Panc1 (cell line): ENCODE measurements around the gene TSC2. TPM values are rescaled to one million over a fixed set of nuclear protein-coding genes. Genes with fewer than 3 reads are reported as not detected.
A peak's percentile ranks its signal among the peaks of the same experiment; 100 is the strongest.

ENCODE experiments used
- ATAC-seq: fragments of 200-7000 bp; cut with Tn5 transposase; 2 replicates; pipeline ENCODE4 v1.9.1; 2020; ENCODE audit warnings: mild to moderate bottlenecking, moderate library complexity
- BruUV-seq: library from RNA; stranded (reverse); fragments of 400-500 nt; replicated peaks from 2 replicates; lab custom pipeline; 2021; lab: Mats Ljungman, UMichigan
- CTCF ChIA-PET: fragments of 300-600 bp; sonication (Branson Sonifier 250); formaldehyde crosslinking; loops from one replicate; lab custom pipeline; 2022; ENCODE audit warnings: antibody characterized with exemption; lab: Charles Lee
- POLR2A ChIA-PET: fragments of 300-600 bp; sonication (Branson Sonifier 250); formaldehyde crosslinking; loops from one replicate; lab custom pipeline; 2022; ENCODE audit warnings: antibody characterized with exemption; lab: Charles Lee
- DNase-seq: peaks from one replicate; pipeline ENCODE4 v3.0.0-alpha.2; 2010; ENCODE audit warnings: low read depth, low spot score
- H3K27ac ChIP-seq: 2 replicates; pipeline ENCODE4 v1.5.1; 2011; ENCODE audit warnings: mild to moderate bottlenecking, low read length, inconsistent platforms
- H3K27me3 ChIP-seq: fragments of 200-500 bp; sonication (Bioruptor generic); 2 replicates; pipeline ENCODE4 v1.6.0; 2014; ENCODE audit warnings: low read length, inconsistent platforms; ENCODE audit not compliant: control insufficient read depth, insufficient read depth
- H3K36me3 ChIP-seq: fragments of 200-500 bp; sonication (Bioruptor generic); 2 replicates; pipeline ENCODE4 v1.5.1; 2014; ENCODE audit warnings: inconsistent platforms, mild to moderate bottlenecking, low read length, moderate library complexity; ENCODE audit not compliant: control insufficient read depth, insufficient read depth
- H3K4me1 ChIP-seq: 2 replicates; pipeline ENCODE4 v1.5.1; 2011; ENCODE audit warnings: inconsistent platforms, mild to moderate bottlenecking, low read length, moderate library complexity; ENCODE audit not compliant: control insufficient read depth, insufficient read depth
- H3K4me3 ChIP-seq, 2 experiments: 2 replicates each; pipeline ENCODE4 v1.5.1; 2011 to 2012; ENCODE audit warnings: low read depth in 2 of 2, low read length in 2 of 2, mild to moderate bottlenecking in 2 of 2, inconsistent platforms in 1 of 2, moderate library complexity in 1 of 2
- H3K9me3 ChIP-seq: fragments of 200-500 bp; sonication (Bioruptor generic); 2 replicates; pipeline ENCODE4 v1.5.1; 2014; ENCODE audit warnings: low read depth, mild to moderate bottlenecking, inconsistent platforms, low read length, moderate library complexity; ENCODE audit not compliant: control insufficient read depth, insufficient read depth
- POLR2AphosphoS5 ChIP-seq: IDR thresholded peaks from 2 replicates; pipeline ENCODE4 v1.6.1; 2012; ENCODE audit warnings: mild to moderate bottlenecking, low read depth, low read length, moderate library complexity
- SIN3A ChIP-seq: IDR thresholded peaks from 2 replicates; pipeline ENCODE4 v1.6.1; 2012; ENCODE audit warnings: low read depth, mild to moderate bottlenecking, low read length, moderate library complexity, borderline replicate concordance; ENCODE audit not compliant: insufficient read depth
- TCF7L2 ChIP-seq: IDR thresholded peaks from 2 replicates; pipeline ENCODE4 v1.6.1; 2011; ENCODE audit warnings: mild to moderate bottlenecking, low read depth, low read length, inconsistent platforms
- in situ Hi-C: cut with HindIII; loops from 2 replicates; pipeline ENCODE4 v1.10.0; 2016; ENCODE audit warnings: low sequenced_read_pairs, low pct_unique_long_range_greater_than_20kb
- intact Hi-C: fragments of 100-400 bp; cut with micrococcal nuclease; formaldehyde crosslinking; loops from one replicate; pipeline ENCODE4 v1.10.0; 2022; ENCODE audit not compliant: unreplicated experiment
- total RNA-seq: library from RNA; stranded (reverse); gene quantifications from one replicate; pipeline ENCODE4 v1.2.1, GENCODE V29; 2021; ENCODE audit not compliant: unreplicated experiment
- TF ChIP-seq, protein P1 (sequence below), 2 experiments: IDR thresholded peaks; 2 replicates each; pipeline ENCODE4 v1.6.1; 2011 to 2012; ENCODE audit warnings: low read depth in 2 of 2, control low read depth in 1 of 2, low read length in 1 of 2, mild to moderate bottlenecking in 1 of 2, moderate library complexity in 1 of 2; ENCODE audit not compliant: insufficient read depth in 1 of 2
- TF ChIP-seq, protein P2 (sequence below): fragments of 450-650 bp; IDR thresholded peaks from 2 replicates; pipeline ENCODE4 v1.5.1; 2017; ENCODE audit warnings: mild to moderate bottlenecking

Gene TSC2
- total RNA-seq, 1 experiment from 2014 or later: 115 TPM

DNA sequence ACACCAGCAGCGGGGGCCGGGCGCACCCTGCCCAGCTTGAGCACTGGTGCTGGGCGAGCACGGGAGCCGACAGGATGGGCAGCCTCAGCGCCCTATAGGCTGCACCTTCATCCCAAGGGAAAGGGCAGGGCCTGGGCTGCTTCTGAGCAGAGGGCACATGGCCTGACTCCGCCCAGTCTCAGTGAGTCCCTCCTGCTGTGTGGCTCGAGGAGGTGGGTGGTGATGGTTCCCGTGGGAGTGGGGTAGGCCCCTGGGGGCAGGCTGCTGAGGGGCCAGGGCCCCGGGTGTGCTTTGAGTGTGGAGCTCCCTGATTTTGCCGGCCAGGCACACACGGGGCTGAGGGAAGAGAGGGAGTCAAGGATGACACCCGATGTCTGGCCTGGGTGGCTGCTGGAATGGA is 37.9 kb downstream of the TSC2 start:
- peak; percentile 57 for ATAC-seq
- in situ Hi-C loops (no loop called here), intact Hi-C loops (no loop called here)
- no peaks in the 10 kb centered on the region for H3K36me3 ChIP-seq
- H3K27me3 ChIP-seq: no peaks in the 10 kb centered on the region
- ChIA-PET CTCF (no interaction called here), POLR2A (no interaction called here)
- no peak for DNase-seq
- no peak overlapping the region for H3K27ac ChIP-seq
- no TSS peak for BruUV-seq
- TF ChIP-seq SIN3A (no peak), POLR2AphosphoS5 (peak; percentile 59; the same call in 1 of the 2 replicates)
- H3K9me3 ChIP-seq: no peaks in the 10 kb centered on the region
- H3K4me3 ChIP-seq: no peak overlapping the region
- H3K4me1 ChIP-seq: 0 out of 2 replicates have a peak, but pooled peaks cover 14% of the 10 kb centered on the region

DNA sequence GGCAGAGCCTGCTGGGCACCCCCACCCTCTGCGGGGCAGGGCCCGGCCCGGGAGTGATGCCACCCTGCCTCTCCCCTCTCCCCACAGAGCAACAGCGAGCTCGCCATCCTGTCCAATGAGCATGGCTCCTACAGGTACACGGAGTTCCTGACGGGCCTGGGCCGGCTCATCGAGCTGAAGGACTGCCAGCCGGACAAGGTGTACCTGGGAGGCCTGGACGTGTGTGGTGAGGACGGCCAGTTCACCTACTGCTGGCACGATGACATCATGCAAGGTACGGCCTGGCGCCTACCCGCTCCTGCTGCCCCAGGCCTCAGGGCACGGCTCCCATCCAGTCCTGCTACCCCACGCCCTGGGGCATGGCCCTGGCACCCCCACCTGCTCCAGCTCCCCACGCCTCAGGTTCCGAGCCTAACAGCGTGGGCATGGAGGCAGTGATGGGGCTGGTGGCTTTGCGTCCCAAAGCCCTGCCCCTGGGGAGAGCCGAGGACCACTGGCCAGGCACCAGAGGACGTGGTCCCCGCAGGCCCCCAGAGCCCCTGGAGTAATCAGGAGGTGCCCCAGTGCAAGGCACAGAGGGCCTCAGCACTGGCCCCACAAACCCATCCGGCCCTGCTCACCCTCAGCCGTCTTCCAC is 38.4 kb downstream of the TSC2 start:
- TF ChIP-seq SIN3A (no peak), POLR2AphosphoS5 (0 out of 2 replicates have a peak, but pooled peaks have one; percentile 17), TCF7L2 (no peak)
- TF ChIP-seq, protein P1, sequence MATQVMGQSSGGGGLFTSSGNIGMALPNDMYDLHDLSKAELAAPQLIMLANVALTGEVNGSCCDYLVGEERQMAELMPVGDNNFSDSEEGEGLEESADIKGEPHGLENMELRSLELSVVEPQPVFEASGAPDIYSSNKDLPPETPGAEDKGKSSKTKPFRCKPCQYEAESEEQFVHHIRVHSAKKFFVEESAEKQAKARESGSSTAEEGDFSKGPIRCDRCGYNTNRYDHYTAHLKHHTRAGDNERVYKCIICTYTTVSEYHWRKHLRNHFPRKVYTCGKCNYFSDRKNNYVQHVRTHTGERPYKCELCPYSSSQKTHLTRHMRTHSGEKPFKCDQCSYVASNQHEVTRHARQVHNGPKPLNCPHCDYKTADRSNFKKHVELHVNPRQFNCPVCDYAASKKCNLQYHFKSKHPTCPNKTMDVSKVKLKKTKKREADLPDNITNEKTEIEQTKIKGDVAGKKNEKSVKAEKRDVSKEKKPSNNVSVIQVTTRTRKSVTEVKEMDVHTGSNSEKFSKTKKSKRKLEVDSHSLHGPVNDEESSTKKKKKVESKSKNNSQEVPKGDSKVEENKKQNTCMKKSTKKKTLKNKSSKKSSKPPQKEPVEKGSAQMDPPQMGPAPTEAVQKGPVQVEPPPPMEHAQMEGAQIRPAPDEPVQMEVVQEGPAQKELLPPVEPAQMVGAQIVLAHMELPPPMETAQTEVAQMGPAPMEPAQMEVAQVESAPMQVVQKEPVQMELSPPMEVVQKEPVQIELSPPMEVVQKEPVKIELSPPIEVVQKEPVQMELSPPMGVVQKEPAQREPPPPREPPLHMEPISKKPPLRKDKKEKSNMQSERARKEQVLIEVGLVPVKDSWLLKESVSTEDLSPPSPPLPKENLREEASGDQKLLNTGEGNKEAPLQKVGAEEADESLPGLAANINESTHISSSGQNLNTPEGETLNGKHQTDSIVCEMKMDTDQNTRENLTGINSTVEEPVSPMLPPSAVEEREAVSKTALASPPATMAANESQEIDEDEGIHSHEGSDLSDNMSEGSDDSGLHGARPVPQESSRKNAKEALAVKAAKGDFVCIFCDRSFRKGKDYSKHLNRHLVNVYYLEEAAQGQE (IDR thresholded peaks at IDR 0.05; ENCODE audit: insufficient read depth in 1 of 2, low read depth in 2 of 2, low read length in 1 of 2): no peak
- TF ChIP-seq, protein P2, sequence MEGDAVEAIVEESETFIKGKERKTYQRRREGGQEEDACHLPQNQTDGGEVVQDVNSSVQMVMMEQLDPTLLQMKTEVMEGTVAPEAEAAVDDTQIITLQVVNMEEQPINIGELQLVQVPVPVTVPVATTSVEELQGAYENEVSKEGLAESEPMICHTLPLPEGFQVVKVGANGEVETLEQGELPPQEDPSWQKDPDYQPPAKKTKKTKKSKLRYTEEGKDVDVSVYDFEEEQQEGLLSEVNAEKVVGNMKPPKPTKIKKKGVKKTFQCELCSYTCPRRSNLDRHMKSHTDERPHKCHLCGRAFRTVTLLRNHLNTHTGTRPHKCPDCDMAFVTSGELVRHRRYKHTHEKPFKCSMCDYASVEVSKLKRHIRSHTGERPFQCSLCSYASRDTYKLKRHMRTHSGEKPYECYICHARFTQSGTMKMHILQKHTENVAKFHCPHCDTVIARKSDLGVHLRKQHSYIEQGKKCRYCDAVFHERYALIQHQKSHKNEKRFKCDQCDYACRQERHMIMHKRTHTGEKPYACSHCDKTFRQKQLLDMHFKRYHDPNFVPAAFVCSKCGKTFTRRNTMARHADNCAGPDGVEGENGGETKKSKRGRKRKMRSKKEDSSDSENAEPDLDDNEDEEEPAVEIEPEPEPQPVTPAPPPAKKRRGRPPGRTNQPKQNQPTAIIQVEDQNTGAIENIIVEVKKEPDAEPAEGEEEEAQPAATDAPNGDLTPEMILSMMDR: no peak
- H3K9me3 ChIP-seq: no peaks in the 10 kb centered on the region
- no TSS peak for BruUV-seq
- POLR2A ChIA-PET: no interaction called here
- H3K36me3 ChIP-seq: no peaks in the 10 kb centered on the region
- intact Hi-C loops: no loop called here
- 0 out of 2 replicates have a peak, but pooled peaks cover 14% of the 10 kb centered on the region for H3K4me1 ChIP-seq
- in situ Hi-C loops: no loop called here
- H3K4me3 ChIP-seq: no peak overlapping the region
- DNase-seq (no peak), ATAC-seq (peak; percentile 1)
- no peak overlapping the region for H3K27ac ChIP-seq
- H3K27me3 ChIP-seq: no peaks in the 10 kb centered on the region
- CTCF ChIA-PET: no interaction called here
